Heart right ventricle (tissue), 16 donors: Measurements from ENCODE around the gene SNX8. TPM values are rescaled to one million over a fixed set of nuclear protein-coding genes. Genes with fewer than 3 reads are reported as not detected.

ENCODE experiments used
- ATAC-seq, 8 donors: fragments of 200-7000 bp; cut with Tn5 transposase; one replicate each; pipeline ENCODE4 v1.9.1; 2020; ENCODE audit warnings: mild to moderate bottlenecking in 8 of 8, moderate library complexity in 8 of 8, moderate number of reproducible peaks in 1 of 8
- DNase-seq, 2 donors: peaks; one replicate each; pipeline ENCODE4 v3.0.0-alpha.2; 2020
- H3K27ac ChIP-seq, 10 donors: fragments of 200-600 bp; sonication (generic) in 2 of 10; one replicate each; pipeline versions ENCODE4 v1.5.0 to v1.8.0; 2020 to 2022; ENCODE audit warnings: mild to moderate bottlenecking in 3 of 10
- H3K27me3 ChIP-seq, 7 donors: fragments of 200-600 bp; one replicate each; pipeline ENCODE4 v1.8.0; 2021 to 2022; ENCODE audit warnings: mild to moderate bottlenecking in 2 of 7
- H3K36me3 ChIP-seq, 9 donors: fragments of 200-600 bp; sonication (generic) in 1 of 9; one replicate each; pipeline versions ENCODE4 v1.5.0 to v1.8.0; 2020 to 2022; ENCODE audit warnings: mild to moderate bottlenecking in 2 of 9
- H3K4me1 ChIP-seq, 9 donors: fragments of 200-600 bp; sonication (generic) in 1 of 9; one replicate each; pipeline versions ENCODE4 v1.5.0 to v1.8.0; 2020 to 2022; ENCODE audit warnings: mild to moderate bottlenecking in 4 of 9
- H3K4me3 ChIP-seq, 10 donors: fragments of 200-600 bp; sonication (generic) in 2 of 10; one replicate each; pipeline versions ENCODE4 v1.5.0 to v1.8.0; 2020 to 2022; ENCODE audit warnings: mild to moderate bottlenecking in 7 of 10, moderate library complexity in 2 of 10
- H3K9me3 ChIP-seq, 11 donors: fragments of 200-600 bp in 10 of 11; sonication (generic) in 2 of 11; one replicate each; pipeline versions ENCODE4 v1.5.0 to v1.8.0; 2013 to 2022; ENCODE audit warnings: mild to moderate bottlenecking in 2 of 11, control low read depth in 1 of 11, moderate library complexity in 1 of 11
- WGBS, 2 donors: extraction: QIAGEN DNeasy Blood & Tissue Kit; methylation state at CpG; one replicate each; pipeline ENCODE4 v1.1.7; 2013; ENCODE audit warnings: inconsistent platforms in 1 of 2; 5-methylcytosine and 5-hydroxymethylcytosine counted together
- intact Hi-C, 10 donors: fragments of 100-400 bp; cut with DNase I; formaldehyde crosslinking; loops; one replicate each; pipeline versions ENCODE4 v1.11.1 to v1.14.2; 2022
- polyA plus RNA-seq, 2 donors: library from polyadenylated mRNA; stranded (reverse); fragments of 200-250 nt; gene quantifications; one replicate each; pipeline ENCODE4 v1.2.3, GENCODE V29; 2013
- total RNA-seq, 10 donors: library from RNA; stranded (reverse); fragmentation: NEBNext Ultra II Directional in 3 of 10; extraction: Animal tissue kit (Norgen Biotek cat#: 25700) in 3 of 10; gene quantifications; one replicate each; pipeline versions ENCODE4 v1.2.1 to v1.2.4, GENCODE V29; 2021 to 2023
- TF ChIP-seq, protein P1 (sequence below), 9 donors: fragments of 200-600 bp; sonication (generic) in 2 of 9; IDR thresholded peaks; one replicate each; pipeline versions ENCODE4 v1.5.0 to v1.8.0; 2021 to 2022; ENCODE audit warnings: antibody characterized with exemption in 9 of 9, mild to moderate bottlenecking in 5 of 9, moderate library complexity in 1 of 9
- donor health status: Arrhythmogenic right ventricular cardiomyopathy.
- donor health status: ischemic (EF 13 %, LVEDD 7.1; RV severe dilation, severe dysfunction).
- donor health status: healthy with polysubstance abuse.
- donor health status: DM: no; HTN: yes; CAD: no.
- donor health status: DM: no; HTN: no; CAD: no.
- donor health status: ischemic (EF 25% LVEDD 6.9; RV normal size, moderate dysfunction).
- donor health status: ischemic (EF 25% LVEDD 5.7; RV mildly dilated, moderate dysfunction).
- donor health status: healthy.
- donor health status: DM: yes; HTN: yes; CAD: no.
- donor health status: Ischemic cardiomyopathy.
- donor health status: ischemic (EF 35%, LVEDD 5.7; RV mildly dilated, moderate dysfunction).
- donor health status: nonischemic (EF 11% LVEDD 7.7; RV severe dilation, severe dysfunction).
- donor health status: DM: yes; HTN: yes; CAD: no.
- donor health status: PGD.
- donor health status: ischemic (EF 29% LVEDD 5.4; RV normal size, mild dysfunction).
- donor health status: nonischemic (EF 23%, LVEDD 6.1; RV moderate dilation, normal function).

SNX8 gene
- total and polyA plus RNA-seq, 12 donors: 14.7 to 31.8 (median 20.4) TPM

DNA sequence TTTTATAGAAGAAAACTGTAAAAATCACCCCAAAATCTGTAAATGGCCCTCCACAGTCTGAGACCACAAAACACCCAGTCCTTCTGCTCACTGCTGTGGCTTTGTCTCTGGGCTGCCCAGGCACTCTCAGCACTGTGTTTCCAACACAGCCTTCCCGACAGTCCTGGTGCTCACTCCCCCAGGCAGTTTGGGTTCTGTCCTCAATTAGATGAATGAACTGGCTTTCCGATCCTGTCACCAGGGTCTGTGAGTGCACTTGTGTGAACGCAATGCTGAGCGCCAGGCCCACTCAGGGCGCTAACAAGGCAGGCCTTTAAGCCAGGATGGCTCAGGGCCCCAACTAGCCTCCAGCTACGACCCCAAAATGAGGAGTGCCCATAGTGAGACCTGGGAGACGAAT is 84.8 kb downstream of the SNX8 start:
- Histone ChIP-seq H3K27ac (no peak overlapping the region), H3K9me3 (no peaks in the 10 kb centered on the region), H3K27me3 (no peaks in the 10 kb centered on the region), H3K4me3 (no peak overlapping the region), H3K4me1 (peaks cover 8 to 32% (median 29%) of the 10 kb centered on the region in 9 donors), H3K36me3 (peaks cover 0 to 66% (median 8%) of the 10 kb centered on the region in 9 donors)
- TF ChIP-seq, protein P1, sequence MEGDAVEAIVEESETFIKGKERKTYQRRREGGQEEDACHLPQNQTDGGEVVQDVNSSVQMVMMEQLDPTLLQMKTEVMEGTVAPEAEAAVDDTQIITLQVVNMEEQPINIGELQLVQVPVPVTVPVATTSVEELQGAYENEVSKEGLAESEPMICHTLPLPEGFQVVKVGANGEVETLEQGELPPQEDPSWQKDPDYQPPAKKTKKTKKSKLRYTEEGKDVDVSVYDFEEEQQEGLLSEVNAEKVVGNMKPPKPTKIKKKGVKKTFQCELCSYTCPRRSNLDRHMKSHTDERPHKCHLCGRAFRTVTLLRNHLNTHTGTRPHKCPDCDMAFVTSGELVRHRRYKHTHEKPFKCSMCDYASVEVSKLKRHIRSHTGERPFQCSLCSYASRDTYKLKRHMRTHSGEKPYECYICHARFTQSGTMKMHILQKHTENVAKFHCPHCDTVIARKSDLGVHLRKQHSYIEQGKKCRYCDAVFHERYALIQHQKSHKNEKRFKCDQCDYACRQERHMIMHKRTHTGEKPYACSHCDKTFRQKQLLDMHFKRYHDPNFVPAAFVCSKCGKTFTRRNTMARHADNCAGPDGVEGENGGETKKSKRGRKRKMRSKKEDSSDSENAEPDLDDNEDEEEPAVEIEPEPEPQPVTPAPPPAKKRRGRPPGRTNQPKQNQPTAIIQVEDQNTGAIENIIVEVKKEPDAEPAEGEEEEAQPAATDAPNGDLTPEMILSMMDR (IDR thresholded peaks at IDR 0.05): no peak
- ATAC-seq (no peak), DNase-seq (no peak)
- intact Hi-C loops: no loop called here
- WGBS, 2 donors: 93 to 94% methylated on average over 7 of the region's 7 CpGs

DNA sequence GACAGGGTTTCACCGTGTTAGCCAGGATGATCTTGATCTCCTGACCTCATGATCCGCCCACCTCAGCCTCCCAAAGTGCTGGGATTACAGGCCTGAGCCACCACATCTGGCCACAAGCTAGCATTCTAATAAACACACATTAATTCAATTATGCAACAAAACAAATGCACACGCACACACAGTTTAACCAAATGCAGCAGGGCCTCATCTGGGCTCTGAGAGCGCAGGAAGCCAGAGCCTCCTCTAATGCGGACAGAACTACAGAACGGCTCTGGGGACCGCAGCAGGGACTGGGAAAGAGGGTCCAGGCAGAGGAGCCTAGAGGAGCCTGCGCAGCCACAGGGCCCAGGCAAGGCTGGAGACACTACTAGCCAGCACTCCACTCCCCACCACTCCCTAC is 85.3 kb downstream of the SNX8 start:
- DNase-seq (no peak), ATAC-seq (no peak)
- intact Hi-C loops: no loop called here
- Histone ChIP-seq H3K4me3 (no peak overlapping the region), H3K27me3 (no peaks in the 10 kb centered on the region), H3K27ac (no peak overlapping the region), H3K36me3 (peaks cover 0 to 66% (median 8%) of the 10 kb centered on the region in 9 donors), H3K9me3 (no peaks in the 10 kb centered on the region), H3K4me1 (peaks cover 8 to 33% (median 26%) of the 10 kb centered on the region in 9 donors)
- WGBS, 2 donors: 88 to 93% methylated on average over 8 of the region's 8 CpGs
- TF ChIP-seq, protein P1 (IDR thresholded peaks at IDR 0.05): no peak

DNA sequence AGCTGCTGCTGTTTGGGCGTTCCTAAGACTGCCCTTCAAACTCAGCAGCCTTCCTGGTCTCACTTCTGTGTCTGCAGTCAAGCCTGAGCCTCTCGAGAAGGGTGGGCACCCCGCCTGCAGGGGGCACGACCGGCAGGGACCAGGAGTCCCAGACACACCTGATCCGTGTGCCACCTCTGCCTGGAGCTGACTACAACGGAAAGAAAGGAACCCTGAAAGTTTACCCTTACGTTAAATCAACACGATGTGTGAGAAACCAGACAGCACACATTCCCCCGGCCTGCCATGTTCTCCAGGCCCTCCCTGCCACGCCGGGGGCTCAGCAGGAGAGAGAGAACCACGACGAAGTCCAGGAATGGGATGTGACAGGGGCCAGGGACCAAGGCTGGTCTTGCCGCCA is 86.5 kb downstream of the SNX8 start:
- no peaks in the 10 kb centered on the region for H3K9me3 ChIP-seq
- no peak overlapping the region for H3K4me3 ChIP-seq
- ATAC-seq (no peak), DNase-seq (no peak)
- H3K27ac ChIP-seq: no peak overlapping the region
- peaks cover 5 to 24% (median 17%) of the 10 kb centered on the region in 9 donors for H3K4me1 ChIP-seq
- 88 to 89% methylated on average over 15 of the region's 15 CpGs for WGBS, 2 donors
- no peaks in the 10 kb centered on the region for H3K27me3 ChIP-seq
- intact Hi-C loops: no loop called here
- peaks cover 0 to 76% (median 8%) of the 10 kb centered on the region in 9 donors for H3K36me3 ChIP-seq
- TF ChIP-seq, protein P1 (IDR thresholded peaks at IDR 0.05): no peak

DNA sequence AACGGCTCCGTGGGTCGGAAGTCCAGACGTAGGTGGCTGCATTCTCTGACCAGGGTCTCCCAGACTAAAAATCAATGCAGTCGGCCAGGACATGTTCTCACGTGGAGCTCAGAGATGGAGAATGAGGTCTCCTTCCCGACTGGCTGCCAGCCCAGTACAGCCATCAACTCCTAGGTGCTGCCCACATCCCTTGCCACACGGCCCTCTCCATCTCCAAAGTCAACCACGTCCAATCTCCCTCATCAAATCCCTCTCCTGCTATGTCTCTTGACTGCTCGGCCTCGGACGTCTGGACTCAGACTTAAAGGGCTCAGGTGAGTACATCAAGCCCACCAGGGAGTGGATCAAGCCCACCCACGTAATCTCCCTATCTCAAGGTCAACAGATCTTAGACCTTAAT is 88.4 kb downstream of the SNX8 start:
- intact Hi-C loops: no loop called here

More for the DNA sequence above, 88.4 kb downstream of the SNX8 start:
- Histone ChIP-seq H3K4me3 (no peak overlapping the region), H3K36me3 (peaks cover 0 to 95% (median 8%) of the 10 kb centered on the region in 9 donors), H3K27ac (no peak overlapping the region), H3K9me3 (no peaks in the 10 kb centered on the region), H3K27me3 (no peaks in the 10 kb centered on the region), H3K4me1 (peaks cover 1 to 10% (median 3%) of the 10 kb centered on the region in 9 donors)
- DNase-seq: no peak
- 96 to 97% methylated on average over 13 of the region's 13 CpGs for WGBS, 2 donors
- ATAC-seq: no peak
- TF ChIP-seq, protein P1 (IDR thresholded peaks at IDR 0.05): no peak
